Stimulated activated CD8-positive, alpha-beta memory T cell treated with anti-CD3 and anti-CD28 coated beads, Interleukin-2, amount 100 ng/mL, for 48 hours (primary cell): ENCODE results near the gene PGR.

Experiments used
- DNase-seq, 2 donors: peaks; one replicate each; pipeline ENCODE4 v3.0.0-alpha.2; 2020; ENCODE audit warnings: low read depth in 2 of 2

The PGR gene

DNA sequence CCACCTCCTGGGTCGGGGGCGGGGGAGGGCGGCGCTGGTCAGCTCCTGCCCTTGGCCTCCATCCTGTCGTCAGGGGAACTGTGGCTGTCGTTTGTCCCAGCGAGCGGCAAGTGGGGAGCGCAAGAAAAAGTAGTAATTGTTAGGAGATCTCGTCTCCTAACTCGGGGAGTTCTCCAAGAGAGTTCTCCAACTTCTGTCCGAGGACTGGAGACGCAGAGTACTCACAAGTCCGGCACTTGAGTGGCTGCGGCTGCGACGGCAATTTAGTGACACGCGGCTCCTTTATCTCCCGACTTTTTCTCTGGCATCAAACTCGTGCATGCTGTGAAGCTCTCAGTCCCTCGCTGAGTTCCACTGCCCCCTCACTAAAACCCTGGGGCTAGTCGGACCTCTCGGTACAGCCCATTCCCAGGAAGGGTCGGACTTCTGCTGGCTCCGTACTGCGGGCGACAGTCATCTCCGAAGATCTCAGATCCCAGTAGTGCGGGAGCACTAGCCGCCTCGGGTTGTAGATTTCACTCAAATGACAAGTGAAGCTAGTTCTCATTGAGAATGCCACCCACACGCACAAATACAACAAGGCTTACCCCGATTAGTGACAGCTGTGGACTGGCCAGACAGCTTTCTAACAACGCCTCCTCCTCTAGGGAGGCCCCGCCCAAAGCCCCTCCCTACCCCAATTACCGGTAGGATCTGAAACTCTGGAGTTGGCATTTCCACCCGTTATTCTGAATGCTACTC is at the start of gene PGR:
Gene PGR (minus strand): TSS at position 611 of the 741 bp plus-strand sequence. CDS start 743 bp downstream, outside the sequence.
- no peak for DNase-seq

DNA sequence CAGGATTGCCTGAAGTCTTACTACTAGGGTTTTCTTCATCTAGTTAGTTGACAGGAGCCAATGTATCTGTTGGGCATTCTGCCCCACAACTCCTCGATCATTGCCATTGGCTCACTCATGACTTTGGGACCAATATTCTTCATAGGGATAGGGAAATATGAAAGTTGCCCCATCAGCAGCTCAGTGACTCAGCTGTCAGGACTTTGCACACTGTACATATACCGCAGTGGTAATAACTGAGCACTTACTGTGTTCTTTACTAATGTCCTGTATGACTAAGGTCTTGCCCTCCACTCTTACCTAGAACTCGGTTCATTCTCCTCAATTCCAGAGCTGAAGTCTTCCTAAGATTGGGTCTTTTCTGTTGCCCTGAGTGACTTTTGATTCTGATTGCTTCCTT is 46.8 kb upstream of the PGR start:
- no peak for DNase-seq

DNA sequence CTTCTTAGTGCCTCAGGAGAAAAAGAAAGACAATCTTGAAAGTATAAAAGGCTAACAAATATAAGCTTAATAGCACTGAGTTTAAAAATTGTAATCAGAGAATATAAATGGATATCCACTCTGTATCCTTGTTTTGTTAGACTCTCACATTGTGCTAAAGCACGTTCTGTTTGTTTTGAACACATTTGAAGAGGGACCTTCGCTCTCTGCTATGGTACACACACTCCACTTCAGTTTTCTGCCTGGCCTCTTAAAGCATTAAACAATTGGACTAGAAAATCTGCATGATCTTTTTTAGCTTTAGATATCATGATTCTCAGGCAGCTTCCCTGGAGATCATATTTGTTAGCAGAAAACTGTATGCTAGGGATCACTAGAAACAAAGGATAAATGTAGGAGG is 40.3 kb upstream of the PGR start:
- no peak for DNase-seq

DNA sequence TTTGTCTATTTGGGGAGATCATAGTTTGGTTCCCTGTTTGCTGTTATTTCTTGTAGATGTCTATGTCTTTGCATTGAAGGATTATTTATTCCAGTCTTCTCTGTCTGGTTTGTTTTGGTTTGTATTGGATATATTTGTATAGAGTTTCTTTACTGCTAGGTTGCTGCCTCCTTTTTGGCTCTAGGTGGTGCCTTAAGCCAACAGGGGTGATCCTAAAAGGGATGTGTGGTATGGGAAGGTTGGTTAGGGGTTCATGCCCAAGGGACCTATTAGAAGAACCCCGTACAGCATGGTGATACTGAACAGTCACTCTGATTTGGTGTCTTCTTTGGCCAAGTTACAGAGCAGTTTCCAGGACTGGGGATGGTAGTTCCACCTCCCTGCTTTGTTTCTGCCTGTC is 36.4 kb upstream of the PGR start:
- no peak for DNase-seq

DNA sequence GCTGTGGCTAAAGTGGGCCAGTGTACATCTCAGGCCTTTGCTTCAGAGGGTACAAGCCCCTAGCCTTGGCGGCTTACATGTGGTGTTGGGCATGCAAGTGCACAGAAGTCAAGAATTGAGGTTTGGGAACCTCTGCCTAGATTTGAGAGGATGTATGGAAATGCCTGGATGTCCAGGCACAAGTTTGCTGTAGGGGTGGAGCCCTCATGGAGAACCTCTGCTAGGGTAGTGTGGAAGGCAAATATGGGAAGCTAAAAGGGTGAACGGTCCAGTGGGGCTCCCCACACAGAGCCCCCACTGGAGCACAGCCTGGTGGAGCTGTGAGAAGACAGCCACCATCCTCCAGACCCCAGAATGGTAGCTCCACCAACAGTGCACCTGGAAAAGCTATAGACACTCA is 28.5 kb upstream of the PGR start:
- no peak for DNase-seq

DNA sequence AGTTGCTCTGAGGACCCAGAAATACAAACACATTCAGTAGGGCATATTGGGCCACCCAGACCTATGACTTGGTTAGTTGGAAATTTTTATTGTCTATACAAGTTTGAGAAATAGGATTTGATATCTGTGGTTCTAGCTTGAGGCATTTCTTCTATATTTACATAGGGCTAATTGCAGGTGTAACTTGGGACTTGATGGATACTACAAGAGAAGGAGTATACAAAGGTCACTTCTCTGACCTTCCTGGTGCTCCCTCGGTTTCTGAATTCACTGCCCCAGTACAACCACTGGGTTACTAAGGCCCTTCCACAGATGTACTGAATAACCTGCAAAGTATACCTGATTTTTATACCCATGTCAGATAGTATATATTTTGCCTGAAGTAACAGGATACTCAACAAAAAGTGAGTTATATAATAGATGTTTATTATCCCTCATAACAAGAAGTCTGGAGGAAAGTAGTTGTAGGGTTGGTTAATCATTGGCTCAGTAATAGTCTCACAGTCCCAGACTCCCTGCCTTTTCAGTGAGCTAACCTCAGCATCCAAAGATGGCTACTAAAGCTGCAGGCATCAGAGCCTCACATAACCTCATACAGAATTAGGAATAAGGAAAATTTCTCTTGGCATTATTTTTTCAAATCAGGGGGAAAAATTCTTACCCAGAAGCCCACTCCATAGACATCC is 8.8 kb upstream of the PGR start:
- no peak for DNase-seq

DNA sequence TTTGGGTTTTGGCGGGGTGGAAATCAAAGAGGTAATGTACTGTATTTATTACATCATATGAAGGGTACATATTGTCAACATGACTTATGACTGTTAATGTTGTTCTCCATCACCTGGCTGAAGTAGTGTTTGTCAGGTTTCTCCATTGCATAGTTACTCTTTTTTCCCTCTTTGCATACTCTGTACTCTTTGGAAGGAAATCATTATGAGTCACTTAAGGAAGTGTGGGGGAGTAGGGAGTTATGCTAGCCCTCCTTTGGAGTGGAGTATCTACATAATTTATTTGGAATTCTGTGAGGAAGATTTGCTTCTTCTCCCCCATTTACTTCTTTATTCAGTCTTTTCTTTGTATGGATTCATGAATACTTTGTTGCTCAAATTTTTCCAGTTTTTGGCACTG is 3.6 kb upstream of the PGR start:
- no peak for DNase-seq

DNA sequence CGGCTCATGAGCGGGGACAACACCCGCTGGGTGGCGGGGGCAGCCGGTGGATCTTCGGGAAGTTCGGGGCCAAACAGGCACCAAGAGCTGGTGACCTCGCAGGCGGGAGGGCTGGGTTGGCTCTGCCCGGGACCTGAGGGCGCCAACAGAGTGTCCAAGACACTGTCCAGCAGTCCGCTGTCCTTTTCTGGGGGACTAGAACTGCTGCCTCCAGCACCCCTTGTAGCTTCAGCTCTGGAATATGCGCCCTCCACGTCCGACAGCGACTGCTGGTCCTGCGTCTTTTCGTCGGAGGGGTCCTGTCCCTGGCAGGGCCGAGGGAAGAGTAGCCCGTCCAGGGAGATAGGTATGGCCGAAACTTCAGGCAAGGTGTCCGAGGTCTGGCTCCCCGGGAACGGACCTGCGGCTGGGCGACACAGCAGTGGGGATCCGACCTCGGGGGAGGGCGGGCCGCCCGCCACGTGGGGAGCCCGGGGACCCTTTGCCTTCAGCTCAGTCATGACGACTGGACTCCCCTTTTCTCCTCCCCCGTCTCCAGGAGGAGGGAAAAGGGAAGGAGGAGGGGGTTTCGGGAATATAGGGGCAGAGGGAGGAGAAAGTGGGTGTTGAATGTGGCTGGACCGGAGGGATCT is 926 bp downstream of the PGR start:
- DNase-seq, result no peak

DNA sequence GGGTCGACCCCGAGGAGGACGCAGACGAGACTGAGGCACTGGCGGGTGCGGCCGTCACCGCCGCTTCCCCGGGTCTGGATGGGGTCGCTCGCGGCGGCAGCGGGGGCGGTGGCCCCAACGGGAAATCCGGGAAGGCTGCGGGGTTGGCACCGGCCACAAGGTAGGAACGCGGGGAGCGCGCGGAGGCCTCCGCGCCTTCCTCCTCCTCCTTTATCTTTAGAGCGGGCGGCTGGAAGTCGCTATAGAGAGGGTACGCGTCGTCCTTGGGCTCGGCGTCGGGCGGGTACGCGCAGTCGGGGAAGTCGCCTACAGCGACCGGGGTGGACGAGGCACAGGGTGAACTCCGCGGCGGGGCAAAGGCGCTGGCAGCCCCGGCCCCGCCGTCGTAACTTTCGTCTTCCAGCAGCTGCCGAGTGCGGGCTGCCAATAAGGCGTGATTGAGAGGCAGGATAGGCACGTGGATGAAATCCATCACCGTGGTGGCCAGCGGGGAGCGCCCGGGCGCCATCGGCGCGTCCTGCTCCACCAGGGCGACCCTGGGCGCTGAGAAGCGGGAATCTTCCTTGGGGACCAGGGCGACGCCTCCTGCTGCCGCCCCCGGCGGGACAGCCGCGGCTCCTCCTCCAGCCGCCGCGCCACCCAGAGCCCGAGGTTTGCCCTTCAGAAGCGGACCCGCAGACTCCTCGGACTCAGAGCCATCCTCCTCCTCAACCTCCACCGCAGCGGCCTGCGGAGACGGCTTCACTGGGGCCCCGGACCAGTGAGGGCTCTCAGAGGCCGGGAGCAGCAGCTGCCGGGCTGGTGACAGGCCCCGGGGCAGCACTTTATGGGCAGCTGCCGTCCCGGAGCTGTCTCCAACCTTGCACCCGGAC is 1.7 kb downstream of the PGR start:
- DNase-seq, result no peak

DNA sequence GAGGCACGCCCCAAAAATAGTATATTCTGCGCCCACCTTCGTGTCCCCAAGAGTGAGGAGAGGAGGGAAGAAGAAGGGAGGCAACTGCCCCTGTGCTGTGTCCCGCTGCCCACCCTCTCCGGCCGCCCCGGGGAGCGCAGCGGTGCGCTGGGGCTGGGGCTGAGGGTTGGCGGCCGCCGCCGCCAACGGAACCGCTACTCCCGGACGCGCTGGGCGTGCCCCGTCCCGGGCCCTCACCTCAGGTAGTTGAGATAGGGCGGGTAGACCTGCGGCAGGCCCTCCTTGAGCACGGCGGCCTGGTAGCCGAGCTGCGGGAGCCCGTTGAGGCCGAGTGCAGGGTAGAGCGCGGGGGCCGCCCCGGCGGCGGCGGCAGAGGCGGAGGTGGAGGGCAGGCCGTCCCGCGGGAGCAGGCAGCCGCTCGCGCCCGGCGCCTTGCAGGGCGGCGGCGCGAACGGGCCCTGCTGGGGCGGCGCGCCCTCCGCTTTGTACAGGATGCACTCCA is 2.4 kb downstream of the PGR start:
- DNase-seq, result no peak

DNA sequence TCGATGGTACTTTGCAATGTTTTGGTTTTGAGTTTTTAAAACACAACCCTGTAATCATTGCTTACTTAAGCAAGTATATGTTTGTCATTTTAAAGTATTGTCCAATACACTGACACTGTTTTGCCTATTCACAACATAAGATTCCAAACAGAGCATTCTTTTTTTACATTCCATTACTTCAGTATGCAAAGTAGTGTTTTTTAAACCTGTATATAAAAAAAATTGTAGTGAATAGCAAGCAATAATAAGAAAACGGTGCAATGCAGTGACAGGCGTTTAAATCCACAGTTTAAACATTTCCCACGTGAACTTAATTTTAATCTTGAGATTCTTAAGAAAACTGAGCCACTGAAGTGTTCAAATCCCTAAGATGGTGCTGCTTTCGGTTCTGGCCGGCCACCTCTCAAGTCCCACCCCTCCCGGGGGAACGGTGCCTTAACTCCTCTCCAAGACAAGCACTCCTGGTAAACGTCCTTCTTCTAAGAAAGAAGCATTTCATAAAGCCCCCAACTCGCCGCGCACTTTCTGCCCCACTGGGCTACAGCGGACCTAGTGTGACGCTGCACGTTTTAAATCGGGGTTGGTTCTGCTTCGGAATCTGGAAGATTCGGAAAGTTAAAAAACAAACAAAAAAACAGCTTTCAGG is 2.9 kb downstream of the PGR start:
- no peak for DNase-seq

DNA sequence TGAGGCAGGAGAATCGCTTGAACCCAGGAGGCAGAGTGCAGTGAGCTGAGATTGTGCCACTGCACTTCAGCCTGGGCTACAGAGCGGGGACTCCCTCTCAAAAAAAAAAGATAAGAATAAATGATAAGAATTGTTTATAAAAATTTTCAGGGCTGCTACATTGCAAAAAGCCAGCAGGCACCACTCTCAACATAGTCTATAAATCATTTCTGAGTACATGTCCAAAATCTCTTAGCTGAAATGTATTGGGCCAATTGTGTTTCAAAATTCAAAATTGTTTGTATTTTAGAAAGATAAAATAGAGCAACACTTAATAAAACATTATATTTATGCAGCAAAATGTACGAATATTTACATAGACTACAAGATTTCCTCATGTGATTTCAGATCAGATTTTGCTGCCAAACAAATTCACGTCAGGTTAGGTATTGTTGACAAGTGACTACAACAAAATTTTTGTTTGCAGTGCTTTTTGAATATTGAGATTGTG is 13.9 kb downstream of the PGR start:
- no peak for DNase-seq

DNA sequence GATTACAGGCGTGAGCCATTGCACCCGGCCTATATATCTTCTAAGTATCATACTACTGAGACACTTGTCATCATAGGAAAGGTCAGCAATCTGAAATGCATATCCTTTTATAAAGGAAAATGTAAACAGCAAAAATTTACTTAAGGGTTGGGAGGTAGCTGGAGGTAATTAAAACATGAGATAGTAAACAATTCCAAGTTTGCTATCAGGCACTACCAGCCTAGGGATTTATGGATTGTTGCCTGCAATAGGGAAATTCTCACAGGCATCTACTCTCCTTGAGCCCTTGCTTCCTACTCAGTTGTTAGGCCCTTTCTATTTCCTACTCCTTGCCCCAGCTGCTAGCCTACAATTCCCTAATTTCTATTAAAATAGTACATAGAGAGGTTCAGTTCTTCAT is 16.1 kb downstream of the PGR start:
- DNase-seq, result no peak

DNA sequence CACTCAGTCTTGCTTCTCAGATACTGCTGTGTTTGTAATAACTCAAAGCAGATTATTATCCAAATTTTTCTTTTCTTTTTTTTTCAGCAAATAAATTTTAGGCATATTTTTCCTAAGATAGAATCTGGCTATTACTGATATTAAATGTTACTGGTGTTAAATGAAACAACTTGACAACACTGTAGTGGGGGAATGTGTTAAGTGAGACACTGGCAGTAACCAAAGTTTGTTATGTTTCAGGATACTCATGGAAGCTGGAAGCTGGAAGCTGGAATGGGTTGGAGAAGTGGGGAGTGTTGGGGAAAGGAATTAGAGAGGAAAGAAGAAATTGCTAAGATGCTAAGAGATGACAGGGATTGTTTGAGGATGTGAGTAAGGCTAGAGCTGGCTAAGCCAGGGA is 24.9 kb downstream of the PGR start:
- no peak for DNase-seq

DNA sequence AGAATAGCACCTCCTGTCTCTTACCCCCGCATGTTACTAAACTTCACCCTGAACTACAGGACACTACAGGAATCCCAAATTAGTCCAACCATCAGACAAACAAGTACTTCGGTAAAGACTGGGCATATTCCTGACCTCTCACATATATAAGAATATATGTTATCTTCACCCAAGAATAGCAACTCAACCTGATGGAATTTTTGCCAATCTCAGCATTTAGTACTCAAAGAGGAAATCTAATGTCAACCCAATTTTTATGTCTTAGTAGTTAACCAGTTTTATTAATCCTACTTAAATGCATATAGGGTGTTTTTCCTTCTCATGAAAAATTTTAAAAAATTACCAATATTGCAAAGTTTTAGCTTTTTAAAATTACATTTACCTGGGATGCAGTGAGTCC is 26.2 kb downstream of the PGR start:
- no peak for DNase-seq

DNA sequence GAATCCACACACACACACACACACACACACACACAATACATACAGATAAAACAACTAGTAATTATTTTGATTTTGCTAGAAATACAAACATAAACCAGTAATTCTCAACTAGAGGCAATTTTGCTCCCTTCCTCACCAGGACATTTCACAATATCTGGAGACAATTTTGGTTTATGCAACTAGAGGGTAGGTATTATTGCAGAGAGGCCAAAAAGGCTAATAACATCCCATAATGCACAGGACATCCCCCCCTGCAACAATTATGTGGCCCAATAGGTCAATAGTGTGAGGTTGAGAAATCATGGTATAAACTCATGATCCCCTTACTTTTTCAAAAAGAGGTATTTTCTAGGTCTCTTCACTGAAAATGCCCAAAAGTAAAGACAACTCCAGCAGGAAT is 29.0 kb downstream of the PGR start:
- no peak for DNase-seq

DNA sequence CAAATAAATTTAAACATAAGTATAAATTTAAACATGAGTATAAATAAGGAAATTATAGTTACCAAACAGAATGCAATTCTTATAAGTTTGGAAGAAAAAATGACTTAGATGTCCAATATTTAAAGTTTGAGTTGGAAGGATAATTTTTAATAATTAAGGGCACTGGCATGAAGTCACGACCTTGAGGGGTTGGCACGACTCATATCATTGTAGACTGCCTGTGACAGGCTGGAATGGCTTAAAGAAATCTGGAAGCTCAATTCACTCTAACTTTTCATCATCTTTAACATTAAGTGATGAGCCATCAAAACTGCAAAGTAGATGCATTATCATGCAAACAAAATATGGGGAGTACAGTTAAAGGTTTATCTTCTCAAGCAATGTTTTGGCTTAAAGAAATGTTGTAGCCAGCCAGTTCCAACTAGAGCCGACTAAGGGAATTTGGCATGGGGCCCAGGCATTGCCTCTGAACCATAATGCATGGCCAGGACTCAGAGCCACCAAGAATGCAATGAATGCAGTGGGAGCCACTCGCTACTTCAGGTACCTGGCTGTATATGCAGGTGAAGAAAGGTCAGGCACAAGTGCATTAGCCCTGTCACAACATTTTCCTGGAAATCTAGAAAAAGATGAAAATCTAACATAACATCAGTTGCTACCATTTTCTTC is 33.4 kb downstream of the PGR start:
- no peak for DNase-seq

DNA sequence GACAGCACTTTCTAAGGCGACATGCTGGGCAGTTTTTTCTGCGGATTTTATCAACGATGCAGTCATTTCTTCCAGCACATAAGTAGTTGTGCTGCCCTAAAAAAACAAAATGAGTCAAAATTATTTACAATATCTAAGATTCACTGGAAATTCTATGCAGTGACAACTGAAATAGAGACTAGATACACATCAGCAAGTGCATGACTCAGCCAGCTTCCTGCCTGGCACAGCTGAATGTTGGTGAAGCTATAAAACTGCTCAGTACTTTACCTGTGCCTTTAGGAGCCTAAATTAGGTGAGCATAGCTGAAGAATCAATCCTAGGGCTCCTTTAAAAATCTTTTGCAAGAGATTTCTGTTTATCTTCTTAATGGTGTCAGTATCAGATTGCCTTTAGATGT is 37.8 kb downstream of the PGR start:
- no peak for DNase-seq

DNA sequence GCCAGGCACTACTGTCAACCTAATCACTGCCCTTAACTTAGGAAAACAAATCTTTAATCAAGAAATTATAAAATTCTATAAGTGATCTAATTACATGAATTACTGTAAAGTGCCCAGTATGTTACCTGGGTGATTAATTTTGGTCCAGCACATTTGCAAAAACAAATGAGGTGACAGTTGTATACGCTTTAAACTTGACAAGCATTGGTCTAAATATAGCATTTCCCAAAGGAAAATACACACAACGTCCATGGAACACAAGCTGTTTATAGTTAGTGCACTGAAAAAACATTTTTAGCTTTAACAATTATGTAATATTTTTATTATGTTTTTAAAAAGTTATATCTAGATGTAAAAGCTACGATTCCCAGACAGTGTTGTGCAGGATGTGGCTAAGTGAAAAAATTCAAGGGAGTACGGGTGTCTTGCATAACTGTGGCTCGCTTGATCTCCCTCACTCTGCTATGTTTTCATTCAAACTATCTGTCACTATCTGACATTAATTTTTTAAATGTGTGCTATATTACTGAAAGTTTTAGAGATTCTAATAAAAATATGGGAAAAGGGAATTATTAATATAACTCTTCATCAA is 38.8 kb downstream of the PGR start:
- no peak for DNase-seq

DNA sequence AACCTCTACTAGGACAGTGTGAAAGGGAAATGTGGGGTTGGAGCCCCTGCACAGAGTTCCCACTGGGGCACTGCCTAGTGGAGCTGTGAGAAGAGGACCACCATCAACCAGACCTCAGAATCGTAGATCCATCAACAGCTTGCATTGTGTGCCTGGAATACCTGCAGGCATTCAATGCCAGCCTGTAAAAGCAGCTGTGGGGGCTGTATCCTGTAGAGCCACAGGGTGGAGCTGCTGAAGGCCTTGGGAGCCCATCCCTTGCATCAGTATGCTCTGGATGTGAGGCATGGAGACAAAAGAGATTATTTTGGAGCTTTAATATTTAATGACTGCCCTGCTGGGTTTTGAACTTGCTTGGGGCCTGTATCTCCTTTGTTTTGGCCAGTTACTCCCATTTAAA is 46.3 kb downstream of the PGR start:
- DNase-seq, result no peak
